DND-41 (cell line): ENCODE measurements around the gene HLA-E.
"Not testable (repeated sequence)": the region's sequence is repeated elsewhere in the genome, so short reads cannot be mapped to it uniquely, and the experiment has no call there.

Experiments
- ATAC-seq: fragments of 200-7000 bp; cut with Tn5 transposase; 3 replicates; pipeline ENCODE4 v1.9.1; 2021; ENCODE audit warnings: low read depth; ENCODE audit not compliant: insufficient read depth
- DNase-seq: peaks from one replicate; pipeline ENCODE4 v3.0.0-alpha.2; 2020
- H2AFZ ChIP-seq: 2 replicates; pipeline ENCODE4 v1.6.0; 2012; ENCODE audit warnings: low read depth, low read length
- H3K27ac ChIP-seq: 2 replicates; pipeline ENCODE4 v1.5.1; 2012; ENCODE audit warnings: low read length, inconsistent platforms
- H3K27me3 ChIP-seq: fragments of 200-600 bp; sonication (generic); 2 replicates; pipeline ENCODE4 v1.6.0; 2012; ENCODE audit warnings: low read length, mild to moderate bottlenecking, inconsistent platforms; ENCODE audit not compliant: insufficient read depth, poor library complexity
- H3K36me3 ChIP-seq: 2 replicates; pipeline ENCODE4 v1.5.1; 2012; ENCODE audit warnings: low read length, inconsistent platforms; ENCODE audit not compliant: insufficient read depth
- H3K4me1 ChIP-seq: 2 replicates; pipeline ENCODE4 v1.5.1; 2012; ENCODE audit warnings: mild to moderate bottlenecking, low read length; ENCODE audit not compliant: insufficient read depth
- H3K4me2 ChIP-seq: 2 replicates; pipeline ENCODE4 v1.6.0; 2012; ENCODE audit warnings: mild to moderate bottlenecking, moderate library complexity, low read length, inconsistent platforms; ENCODE audit not compliant: insufficient read depth
- H3K4me3 ChIP-seq, 2 experiments: fragments of 200-600 bp in 1 of 2; shearing (Covaris generic) in 1 of 2; 2 replicates each; pipeline ENCODE4 v1.5.1; 2012 to 2016; ENCODE audit warnings: inconsistent platforms in 2 of 2, low read length in 2 of 2, mild to moderate bottlenecking in 2 of 2, low read depth in 1 of 2, moderate library complexity in 1 of 2
- H3K79me2 ChIP-seq: 2 replicates; pipeline ENCODE4 v1.6.0; 2012; ENCODE audit warnings: low read length, inconsistent platforms; ENCODE audit not compliant: insufficient read depth
- H3K9ac ChIP-seq: 2 replicates; pipeline ENCODE4 v1.6.0; 2012; ENCODE audit warnings: low read depth, mild to moderate bottlenecking, inconsistent platforms, low read length, moderate library complexity
- H3K9me3 ChIP-seq: 2 replicates; pipeline ENCODE4 v1.5.1; 2012; ENCODE audit warnings: low read length, moderate library complexity, mild to moderate bottlenecking, inconsistent platforms; ENCODE audit not compliant: insufficient read depth, severe bottlenecking
- H4K20me1 ChIP-seq: 2 replicates; pipeline ENCODE4 v1.6.0; 2012; ENCODE audit warnings: low read length; ENCODE audit not compliant: insufficient read depth
- CTCF ChIP-seq: IDR thresholded peaks from 2 replicates; pipeline ENCODE4 v1.5.1; 2012; ENCODE audit warnings: borderline replicate concordance, low read length, moderate library complexity, mild to moderate bottlenecking; ENCODE audit not compliant: poor library complexity, severe bottlenecking; ENCODE audit errors: extremely low read depth
- EZH2 ChIP-seq: IDR thresholded peaks from 3 replicates; pipeline ENCODE4 v1.6.1; 2012; ENCODE audit warnings: borderline replicate concordance, low read depth, mild to moderate bottlenecking, moderate library complexity, low read length, inconsistent platforms; ENCODE audit not compliant: severe bottlenecking

The HLA-E gene

GRCh38 chr6:30515944-30516753 lies 26.8 kb downstream of the HLA-E start:
- Histone ChIP-seq H3K27me3 (no peaks in the 10 kb centered on the region), H3K36me3 (no peaks in the 10 kb centered on the region), H3K79me2 (no peaks in the 10 kb centered on the region), H3K27ac (peak overlapping the region; percentile 96), H3K9me3 (no peaks in the 10 kb centered on the region), H4K20me1 (no peaks in the 10 kb centered on the region), H3K9ac (peak overlapping the region; percentile 62), H3K4me1 (peaks cover 25% of the 10 kb centered on the region), H3K4me3 (peak overlapping the region; percentile 17 to 55; a peak in 3 of 4 replicates), H3K4me2 (peak overlapping the region; percentile 69), H2AFZ (peak overlapping the region; percentile 74)
- TF ChIP-seq CTCF (no peak), EZH2 (no peak)
- DNase-seq = peak; percentile 97
- ATAC-seq = peak; percentile 90

GRCh38 chr6:30516754-30517076 lies 27.4 kb downstream of the HLA-E start:
- not testable (repeated sequence) for H3K27me3 ChIP-seq, H3K36me3 ChIP-seq, H4K20me1 ChIP-seq, DNase-seq, H3K79me2 ChIP-seq, ATAC-seq, H3K9me3 ChIP-seq
- Histone ChIP-seq H3K4me3 (peak overlapping the region in 1 of 2 experiments; percentile 55; a peak in 2 of 4 replicates), H3K4me1 (peaks cover 25% of the 10 kb centered on the region), H3K27ac (peak overlapping the region; percentile 96), H3K9ac (peak overlapping the region; percentile 62), H3K4me2 (peak overlapping the region; percentile 69), H2AFZ (peak overlapping the region; percentile 74; the same call in 1 of the 2 replicates)

DNA sequence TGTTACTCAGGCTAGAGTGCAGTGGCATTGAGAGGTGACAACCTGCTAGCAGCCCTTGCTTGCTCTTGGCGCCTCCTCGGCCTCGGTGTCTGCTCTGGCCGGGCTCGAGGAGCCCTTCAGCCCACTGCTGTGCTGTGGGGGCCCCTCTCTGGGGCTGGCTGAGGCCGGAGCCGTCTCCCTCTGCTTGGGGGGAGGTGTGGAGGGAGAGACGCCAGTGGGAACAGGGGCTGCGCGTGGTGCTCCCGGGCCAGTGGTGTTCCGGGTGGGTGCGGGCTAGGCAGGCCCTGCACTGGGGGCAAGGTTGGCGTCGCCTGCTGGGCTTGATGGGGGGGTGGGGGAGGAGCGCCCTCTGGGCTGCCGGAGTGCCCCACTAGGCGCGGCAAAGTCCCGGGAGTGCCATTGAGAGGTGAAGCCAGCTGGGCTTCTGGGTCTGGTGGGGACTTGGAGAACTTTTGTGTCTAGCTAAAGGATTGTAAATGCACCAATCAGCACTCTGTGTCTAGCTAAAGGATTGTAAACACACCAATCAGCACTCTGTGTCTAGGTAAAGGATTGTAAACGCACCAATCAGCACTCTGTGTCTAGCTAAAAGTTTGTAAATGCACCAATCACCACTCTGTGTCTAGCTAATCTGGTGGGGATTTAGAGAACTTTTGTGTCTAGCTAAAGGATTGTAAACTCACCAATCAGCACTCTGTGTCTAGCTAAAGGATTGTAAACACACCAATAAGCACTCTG lies 28.6 kb downstream of the HLA-E start:
- not testable (repeated sequence) for H3K36me3 ChIP-seq, H3K9ac ChIP-seq, H3K4me3 ChIP-seq, H4K20me1 ChIP-seq, H3K4me2 ChIP-seq, H3K27me3 ChIP-seq, H3K9me3 ChIP-seq, H3K79me2 ChIP-seq, DNase-seq, H2AFZ ChIP-seq, ATAC-seq
- Histone ChIP-seq H3K4me1 (peaks cover 25% of the 10 kb centered on the region), H3K27ac (peak overlapping the region; percentile 96; the same call in 1 of the 2 replicates)

- H4K20me1 ChIP-seq, H3K27me3 ChIP-seq, H3K36me3 ChIP-seq, H3K79me2 ChIP-seq, H3K9me3 ChIP-seq, H3K9ac ChIP-seq, H3K4me2 ChIP-seq, H3K4me3 ChIP-seq, ATAC-seq: not testable (repeated sequence)
- H3K4me1 ChIP-seq = peaks cover 25% of the 10 kb centered on the region
- DNase-seq = peak; percentile 59
- H2AFZ ChIP-seq = 0 out of 2 replicates have a peak overlapping the region, but pooled peaks have one; percentile 11
- peak overlapping the region; percentile 22 for H3K27ac ChIP-seq
Measured at GRCh38 chr6:30518505-30519145, 29.3 kb downstream of the HLA-E start.
